Renal cortex interstitium (tissue), 11 donors: Measurements from ENCODE around the gene MYCN. TPM values are rescaled to one million over a fixed set of nuclear protein-coding genes. Genes with fewer than 3 reads are reported as not detected.

Experiments
- DNase-seq, 11 donors: peaks; one replicate each; pipeline ENCODE4 v3.0.0-alpha.2; 2013; ENCODE audit warnings: low read depth in 9 of 11, low spot score in 4 of 11; ENCODE audit errors: extremely low read depth in 1 of 11
- polyA plus RNA-seq, 3 donors: library from polyadenylated mRNA; unstranded; fragments of 120-200 nt; gene quantifications; one replicate each; pipeline ENCODE4 v1.2.1, GENCODE V29; 2013; ENCODE audit not compliant: insufficient read length in 3 of 3

The MYCN gene
- polyA plus RNA-seq, 3 donors: 33.5 to 38.3 (median 34.4) TPM

DNA sequence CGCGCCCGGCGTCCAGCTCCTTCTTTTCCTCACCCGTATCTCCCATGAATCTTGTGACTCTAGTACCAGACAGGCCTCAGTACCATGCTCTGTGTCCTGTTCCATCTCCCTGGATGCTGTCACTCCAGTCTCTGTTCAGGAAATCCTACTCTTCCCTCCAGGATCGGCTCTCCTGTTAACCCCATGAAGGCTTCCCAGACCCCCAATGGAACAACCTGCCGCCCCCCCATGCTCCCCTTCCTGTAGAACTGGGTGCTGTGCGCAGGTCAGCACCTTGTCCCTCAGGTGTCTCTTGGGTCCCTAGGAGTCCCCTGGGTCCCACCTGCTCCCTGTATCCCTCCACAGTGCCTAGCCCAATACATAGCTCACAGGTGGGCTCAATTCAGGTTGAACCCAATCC lies 41.3 kb downstream of the MYCN start:
- DNase-seq: no peak

GRCh38 chr2:15982285-15983044 lies 42.1 kb downstream of the MYCN start:
- no peak for DNase-seq

- DNase-seq: no peak
Observed at GRCh38 chr2:15983496-15983895, 43.1 kb downstream of the MYCN start.

GRCh38 chr2:15984368-15985255 lies 44.3 kb downstream of the MYCN start:
- DNase-seq: peak in 2 of 11 donors; percentile 37 to 51

GRCh38 chr2:15985531-15985930 lies 45.2 kb downstream of the MYCN start:
- no peak for DNase-seq

DNA sequence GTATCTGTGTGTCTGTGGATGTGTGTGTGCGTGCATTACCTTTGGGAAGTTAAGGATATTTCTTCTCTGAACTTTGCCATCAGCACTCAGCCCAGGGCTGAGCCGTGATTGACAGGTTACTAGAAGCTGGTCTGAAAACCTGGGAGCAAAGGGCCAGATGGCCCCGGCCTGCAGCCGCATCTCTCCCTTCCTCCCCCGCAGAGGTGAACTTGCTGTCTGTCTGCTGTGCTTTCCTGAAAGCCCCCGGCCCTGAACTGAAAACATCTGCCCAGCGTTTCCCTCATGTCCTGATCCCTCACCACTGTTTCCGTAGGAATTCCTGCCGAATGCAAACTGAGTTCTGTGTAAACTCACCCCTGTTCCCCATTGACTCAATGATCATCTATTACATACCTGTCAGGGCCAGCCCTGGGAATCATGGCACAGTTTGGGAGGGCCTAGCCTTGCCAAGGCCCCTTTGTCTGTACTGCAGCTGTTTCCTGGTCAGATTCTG lies 45.8 kb downstream of the MYCN start:
- no peak for DNase-seq

- DNase-seq: no peak
Observed at GRCh38 chr2:15986644-15987043, 46.3 kb downstream of the MYCN start.

- DNase-seq: no peak
Observed at GRCh38 chr2:15988733-15989132, 48.4 kb downstream of the MYCN start.

GRCh38 chr2:15989559-15989958 lies 49.2 kb downstream of the MYCN start:
- no peak for DNase-seq

DNA sequence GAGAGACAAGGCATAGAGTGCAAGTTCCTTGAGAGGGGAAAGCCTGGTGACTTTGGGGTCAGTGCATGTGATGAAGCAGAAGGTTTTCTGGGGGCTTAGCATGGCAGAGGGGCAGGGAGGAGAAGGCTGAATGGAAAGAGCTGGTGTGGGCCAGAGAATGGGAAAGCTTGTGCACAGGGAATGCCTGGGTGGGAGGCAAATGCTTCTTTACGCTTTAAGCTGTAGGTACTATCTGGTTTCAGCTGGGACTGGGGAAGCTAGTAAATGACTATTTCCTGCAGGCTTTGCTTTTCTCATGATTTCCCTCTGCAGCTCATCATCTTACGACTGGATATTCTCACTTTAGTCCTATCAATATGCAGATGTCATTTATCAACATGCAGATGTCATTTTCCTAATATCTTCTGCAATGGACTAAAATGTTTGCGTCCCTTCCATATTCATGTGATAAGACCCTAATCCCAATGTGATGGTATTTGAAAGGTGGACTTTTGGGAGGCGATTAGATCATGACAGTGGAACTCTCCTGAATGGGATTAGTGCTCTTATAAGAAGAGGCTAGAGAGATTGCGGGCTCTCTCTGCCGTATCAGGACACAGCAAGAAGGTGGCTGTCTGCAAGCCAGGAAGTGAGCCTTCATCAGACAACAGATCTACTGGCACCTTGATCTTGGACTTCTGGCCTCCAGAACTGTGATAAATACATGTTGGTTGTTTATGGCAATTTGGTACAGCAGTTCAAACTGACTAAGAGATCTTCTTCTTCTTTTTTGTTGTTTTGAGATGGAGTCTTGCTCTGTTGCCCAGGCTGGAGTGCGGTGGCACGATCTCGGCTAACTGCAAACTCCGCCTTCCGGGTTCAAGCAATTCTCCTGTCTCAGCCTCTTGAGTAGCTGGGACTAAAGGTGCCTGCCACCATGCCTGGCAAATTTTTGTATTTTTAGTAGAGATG lies 50.1 kb downstream of the MYCN start:
- no peak for DNase-seq

DNA sequence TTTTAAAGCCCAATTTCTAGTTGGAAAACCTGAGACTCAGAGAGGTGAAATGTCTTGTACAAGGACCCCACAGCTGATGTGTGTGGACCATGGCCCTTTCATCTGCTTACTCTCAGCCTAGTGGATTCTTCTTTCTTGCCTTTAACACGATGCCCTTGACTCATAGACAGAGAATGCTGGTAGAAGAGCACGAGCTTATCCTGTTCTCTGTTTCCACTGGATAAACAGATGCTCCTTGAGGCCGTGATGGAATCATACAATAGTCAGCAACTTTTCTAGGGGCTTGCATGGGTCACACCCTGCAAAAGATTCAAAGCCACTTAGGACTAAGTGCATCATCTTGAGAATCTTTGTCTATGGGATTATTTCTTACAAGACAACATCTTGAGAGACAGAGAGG lies 50.9 kb downstream of the MYCN start:
- DNase-seq: no peak

DNA sequence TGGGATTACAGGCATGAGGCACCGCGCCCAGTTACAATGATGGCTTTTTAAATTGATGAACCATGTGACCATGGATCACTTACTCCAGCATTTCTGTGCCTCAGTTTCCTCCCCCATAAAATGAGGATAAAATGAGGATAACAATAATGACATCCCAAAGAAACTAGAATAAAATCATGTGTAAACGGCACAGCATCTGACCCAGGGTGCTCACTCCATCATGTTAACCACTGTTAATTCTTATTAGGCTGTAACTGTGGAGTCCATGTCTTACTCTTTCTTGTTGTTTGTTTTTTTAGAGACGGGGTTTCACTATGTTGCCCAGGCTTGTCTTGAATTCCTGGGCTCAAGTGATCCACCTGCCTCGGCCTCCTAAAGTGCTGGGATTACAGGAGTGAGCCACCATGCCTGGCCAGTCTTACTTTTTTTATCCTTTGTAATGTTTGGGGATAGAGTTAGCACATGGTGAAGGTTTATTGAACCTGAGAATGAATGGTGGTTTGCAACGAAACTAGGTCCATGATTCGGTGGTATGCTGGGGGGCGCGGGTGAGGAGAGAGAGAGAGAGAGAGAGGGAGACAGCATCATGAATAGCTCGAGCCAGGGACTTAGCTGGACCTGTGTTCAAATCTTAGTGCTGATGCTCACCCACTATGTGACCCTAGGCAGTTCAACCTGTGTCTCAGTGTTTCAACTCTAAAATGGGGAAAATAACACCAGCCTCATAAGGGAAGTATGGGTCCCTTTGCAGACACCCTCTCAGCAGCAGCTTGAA lies 52.3 kb downstream of the MYCN start:
- DNase-seq: no peak

GRCh38 chr2:15993232-15993610 lies 52.9 kb downstream of the MYCN start:
- no peak for DNase-seq

DNA sequence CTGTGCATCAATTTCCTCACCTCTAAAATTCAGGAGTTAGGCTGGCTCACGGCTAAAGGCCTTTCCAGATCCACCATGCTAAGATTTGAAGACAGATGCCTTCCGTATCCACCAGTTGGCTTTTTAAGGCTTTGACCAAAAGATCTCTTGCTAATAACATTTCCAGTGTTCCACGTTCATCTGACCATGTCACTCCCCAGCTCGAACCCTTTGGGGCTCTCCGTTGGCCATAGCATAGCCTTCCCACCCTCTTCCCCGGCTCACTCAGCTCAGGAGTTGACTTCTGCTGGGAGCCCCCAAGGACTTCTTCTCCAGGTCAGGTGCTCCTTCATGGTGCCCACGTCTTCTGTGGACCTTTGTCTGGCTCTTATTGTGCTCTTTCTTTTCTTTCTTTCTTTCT lies 53.3 kb downstream of the MYCN start:
- DNase-seq: no peak

DNA sequence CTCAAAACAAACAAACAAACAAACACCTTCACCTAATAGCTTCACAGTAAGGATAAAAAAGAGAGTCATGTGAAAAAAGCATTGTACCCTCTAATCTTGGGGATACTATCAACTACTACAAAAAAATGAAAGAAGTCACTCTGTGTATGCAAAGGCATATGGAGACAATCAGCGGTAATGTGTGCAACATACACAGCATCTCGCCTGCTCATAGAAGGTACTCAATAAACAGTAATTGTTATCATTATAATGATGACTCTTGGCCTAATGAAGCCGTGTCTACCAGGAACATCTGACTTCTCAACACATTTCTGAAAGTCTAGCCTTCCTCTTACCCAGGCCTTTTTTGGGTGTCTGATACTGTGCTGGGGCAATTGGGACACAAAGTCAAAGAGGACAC lies 55.3 kb downstream of the MYCN start:
- DNase-seq: no peak
